Psoas muscle (tissue), 8 donors: Measurements from ENCODE around the gene THRA. TPM values are rescaled to one million over a fixed set of nuclear protein-coding genes. Genes with fewer than 3 reads are reported as not detected.
A peak's percentile ranks its signal among the peaks of the same experiment; 100 is the strongest.

ENCODE experiments used
- ATAC-seq, 4 donors: fragments of 200-7000 bp; cut with Tn5 transposase; one replicate each; pipeline ENCODE4 v1.9.1; 2020; ENCODE audit warnings: moderate library complexity in 3 of 4, mild to moderate bottlenecking in 2 of 4
- DNase-seq, 2 donors: peaks; one replicate each; pipeline ENCODE4 v3.0.0-alpha.2; 2020
- H3K27ac ChIP-seq: fragments of 200-600 bp; one replicate; pipeline ENCODE4 v1.8.0; 2022
- H3K27me3 ChIP-seq, 3 donors: fragments of 200-600 bp in 1 of 3; one replicate each; pipeline versions ENCODE4 v1.6.1 to v1.8.0; 2013 to 2022; ENCODE audit warnings: low read length in 2 of 3, mild to moderate bottlenecking in 2 of 3, moderate library complexity in 1 of 3; ENCODE audit not compliant: insufficient read depth in 3 of 3
- H3K36me3 ChIP-seq, 2 donors: fragments of 200-600 bp in 1 of 2; one replicate each; pipeline versions ENCODE4 v1.6.1 to v1.8.0; 2013 to 2022; ENCODE audit warnings: low read depth in 1 of 2, mild to moderate bottlenecking in 1 of 2, moderate library complexity in 1 of 2; ENCODE audit not compliant: insufficient read depth in 1 of 2
- H3K4me1 ChIP-seq: fragments of 200-600 bp; one replicate; pipeline ENCODE4 v1.8.0; 2022
- H3K4me3 ChIP-seq: fragments of 200-600 bp; one replicate; pipeline ENCODE4 v1.8.0; 2022; ENCODE audit warnings: mild to moderate bottlenecking
- H3K9me3 ChIP-seq: fragments of 200-600 bp; one replicate; pipeline ENCODE4 v1.8.0; 2022
- CTCF ChIP-seq: fragments of 200-600 bp; IDR thresholded peaks from one replicate; pipeline ENCODE4 v1.8.0; 2022; ENCODE audit warnings: antibody characterized with exemption
- WGBS, 3 donors: extraction: QIAGEN DNeasy Blood & Tissue Kit; methylation state at CpG; one replicate each; pipeline versions ENCODE4 v1.1.6 to v1.1.7; 2013; 5-methylcytosine and 5-hydroxymethylcytosine counted together
- intact Hi-C, 2 donors: fragments of 100-400 bp; cut with DNase I; formaldehyde crosslinking; loops; one replicate each; pipeline versions ENCODE4 v1.11.0 to v1.14.2; 2022
- polyA plus RNA-seq, 3 donors: library from polyadenylated mRNA; stranded (reverse); fragments of 200-250 nt; gene quantifications; one replicate each; pipeline ENCODE4 v1.2.3, GENCODE V29; 2013
- total RNA-seq, 4 donors: library from RNA; stranded (reverse); fragmentation: NEBNext Ultra II Directional in 2 of 4; extraction: Animal tissue kit (Norgen Biotek cat#: 25700) in 2 of 4; gene quantifications; one replicate each; pipeline versions ENCODE4 v1.2.1 to v1.2.4, GENCODE V29; 2021 to 2023
- donor health status: healthy with polysubstance abuse.
- donor health status: DM: no; HTN: no; CAD: no; lungs with moderate emphysema.
- donor health status: Bipolar disorder and iron deficiency.
- donor health status: healthy.
- donor health status: DM: yes; HTN: yes; CAD: no.
- donor health status: DM: no; HTN: no; CAD: no.
- donor health status: DM: no; HTN: no; CAD: no.
- donor health status: DM: yes; HTN: yes; CAD: no.

THRA gene
- total and polyA plus RNA-seq, 7 donors, result 9.5 to 60.0 (median 41.2) TPM

DNA sequence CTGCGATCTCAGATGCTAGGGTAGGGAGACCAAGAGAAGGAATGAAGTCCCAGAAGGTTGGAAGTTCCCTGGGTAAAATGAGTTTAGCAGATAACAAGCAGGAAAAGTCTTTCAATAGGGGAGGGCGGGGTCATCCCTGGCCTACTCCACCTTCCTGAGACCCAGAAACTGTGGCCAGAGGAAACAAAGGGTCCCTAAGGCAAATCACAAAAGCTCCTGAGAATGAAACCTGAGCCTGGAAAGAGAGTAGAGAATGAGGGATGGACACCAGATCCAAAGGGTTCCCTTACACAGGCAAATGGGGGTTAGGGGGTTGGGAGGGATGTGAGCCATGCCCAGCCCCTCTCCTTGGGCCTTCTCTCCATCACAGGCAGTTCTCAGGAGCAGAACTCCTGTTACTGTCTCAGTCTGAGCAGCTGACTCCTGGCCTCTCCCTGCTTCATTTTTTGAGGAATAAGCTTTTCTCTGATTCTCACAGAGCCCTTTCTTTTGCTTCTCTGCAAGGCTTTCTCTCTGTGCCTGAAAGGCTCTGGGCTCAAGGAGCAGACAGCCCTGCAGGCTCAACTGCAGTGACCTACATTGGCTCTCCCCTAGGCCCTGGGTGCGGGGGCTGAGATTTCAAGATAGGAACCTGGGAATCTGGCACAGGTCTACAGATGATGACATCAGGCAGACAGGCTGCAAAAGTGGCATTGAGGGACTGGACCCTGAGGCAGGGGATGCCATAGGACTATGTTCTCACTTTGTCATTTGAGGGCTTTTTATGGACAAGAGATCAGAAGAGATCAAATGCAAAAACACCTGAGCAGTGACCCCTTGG is 47.5 kb downstream of the THRA start:
- intact Hi-C loops, result loop anchor here in 1 of 2 donors (2.0 kb wide), 1 partner anchor 41 kb away; no protein-coding TSS in a partner anchor
- Histone ChIP-seq H3K36me3 (no peaks in the 10 kb centered on the region), H3K4me1 (peaks cover 90% of the 10 kb centered on the region), H3K27me3 (no peaks in the 10 kb centered on the region), H3K4me3 (peak overlapping the region; percentile 46), H3K9me3 (no peaks in the 10 kb centered on the region), H3K27ac (peak overlapping the region; percentile 99)
- no peak for TF ChIP-seq CTCF
- WGBS, 3 donors, result 49 to 56% (median 52%) methylated on average over 3 of the region's 3 CpGs
- ATAC-seq (no peak), DNase-seq (peak in 1 of 2 donors; percentile 53)

DNA sequence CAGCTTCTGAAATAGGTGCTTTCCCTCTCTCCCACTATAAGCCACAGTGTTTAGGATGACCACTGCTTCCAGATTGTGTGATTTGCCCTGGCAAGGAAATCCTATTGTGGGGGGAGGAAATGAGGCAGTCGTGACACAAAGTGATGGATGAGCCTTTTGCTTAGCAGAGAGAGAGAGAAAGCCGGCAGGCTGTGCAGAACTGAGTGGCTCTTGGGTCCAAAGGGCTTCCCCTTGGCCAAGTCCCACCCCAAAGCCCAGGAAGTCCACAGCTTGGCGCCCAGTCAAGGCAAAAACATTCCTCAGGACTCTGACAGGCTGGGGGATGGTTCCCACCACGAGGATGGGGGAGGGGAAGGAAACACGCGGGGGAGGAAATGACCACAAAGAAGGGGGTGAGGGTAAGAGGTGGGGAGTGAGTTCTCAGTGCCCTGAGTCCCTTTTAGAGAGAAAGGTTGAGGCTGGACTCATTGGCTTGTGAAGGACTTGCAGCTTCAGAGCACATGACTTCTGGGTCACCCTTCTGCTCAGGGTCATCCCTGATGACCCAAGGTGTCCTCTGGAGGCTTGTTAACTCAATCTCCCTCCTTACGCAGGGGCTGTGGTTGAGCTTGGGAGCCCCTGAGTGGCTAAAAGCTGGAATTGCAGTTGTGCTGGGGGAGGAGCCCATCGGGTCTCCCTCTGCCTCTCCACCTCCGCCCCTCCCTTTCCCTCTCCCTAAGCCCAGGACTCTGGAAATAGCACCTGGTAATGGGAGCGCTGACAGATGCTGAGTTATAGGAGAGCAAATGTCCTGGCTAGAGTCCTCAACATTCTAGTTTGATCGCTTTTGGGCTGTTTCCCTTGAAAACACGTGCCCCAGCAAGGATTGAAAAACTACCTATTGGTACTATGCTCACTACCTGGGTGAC is 48.7 kb downstream of the THRA start:
- ATAC-seq (peak; percentile 73 to 79 (median 78)), DNase-seq (peak; percentile 92 to 95)
- Histone ChIP-seq H3K9me3 (no peaks in the 10 kb centered on the region), H3K4me3 (peak overlapping the region; percentile 46), H3K4me1 (peaks cover 78% of the 10 kb centered on the region), H3K27ac (peak overlapping the region; percentile 99), H3K27me3 (no peaks in the 10 kb centered on the region), H3K36me3 (no peaks in the 10 kb centered on the region)
- 0 to 1% (median 0%) methylated on average over 12 of the region's 12 CpGs for WGBS, 3 donors
- peak; percentile 75 for TF ChIP-seq CTCF
- intact Hi-C loops, result loop anchor here (2.0 kb wide), 4 partner anchors 43 to 57 kb away; partner anchors contain the start of gene THRA (in 1 of the 2)

DNA sequence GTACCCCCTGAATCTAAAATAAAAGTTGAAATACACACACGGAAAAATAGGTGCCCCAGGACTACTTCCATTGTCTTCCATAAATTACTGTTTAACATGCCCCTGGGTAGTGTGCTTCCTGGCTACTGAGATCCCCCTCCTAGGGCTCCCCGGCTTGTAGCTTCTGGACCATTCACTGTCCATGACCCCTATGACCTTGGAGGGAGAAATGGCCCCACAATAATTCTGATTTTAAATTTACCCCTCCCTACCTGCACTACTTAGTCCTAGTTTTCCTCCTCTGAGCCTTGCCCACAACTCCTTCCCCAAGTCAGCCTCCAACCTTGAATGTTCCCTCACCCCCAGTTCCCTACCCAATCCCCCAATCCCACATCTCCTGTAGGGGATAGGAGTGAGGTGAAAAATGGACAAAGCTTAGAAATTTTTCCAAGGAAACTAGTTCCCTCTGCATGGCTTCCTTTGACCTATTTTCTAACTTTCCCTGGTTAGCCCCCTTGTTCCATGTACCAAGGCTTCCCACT is 49.5 kb downstream of the THRA start:
- H3K4me1 ChIP-seq, result peaks cover 70% of the 10 kb centered on the region
- H3K27me3 ChIP-seq, result no peaks in the 10 kb centered on the region
- H3K4me3 ChIP-seq, result peak overlapping the region; percentile 74
- no peak for ATAC-seq
- 0 to 4% (median 2%) methylated on average over 2 of the region's 2 CpGs for WGBS, 3 donors
- no peaks in the 10 kb centered on the region for H3K9me3 ChIP-seq
- intact Hi-C loops, result loop anchor here (2.0 kb wide), 3 partner anchors 49 to 57 kb away; partner anchors contain the start of gene THRA (in 1 of the 2)
- TF ChIP-seq CTCF, result no peak
- DNase-seq, result no peak
- H3K36me3 ChIP-seq, result no peaks in the 10 kb centered on the region
- peak overlapping the region; percentile 99 for H3K27ac ChIP-seq

DNA sequence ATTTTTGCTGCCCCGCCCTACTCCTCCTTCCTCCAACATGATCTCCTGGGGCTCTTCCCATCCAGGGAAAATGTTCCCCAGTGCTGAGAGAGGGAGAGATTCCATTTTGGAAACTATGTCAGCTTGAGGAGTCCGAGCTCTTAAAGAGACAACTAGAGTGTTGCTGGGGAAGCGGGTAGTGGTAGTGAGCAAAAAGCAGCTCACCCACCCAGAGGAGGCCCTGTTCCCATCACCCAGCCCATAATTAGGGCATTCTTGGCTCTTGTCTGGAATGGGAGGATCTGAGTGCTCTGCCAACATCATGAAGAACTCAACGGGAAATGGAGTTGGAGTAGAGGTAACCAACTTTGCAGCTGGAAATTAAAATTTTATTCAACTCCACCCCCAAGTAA is 49.9 kb downstream of the THRA start:
- H3K27ac ChIP-seq, result peak overlapping the region; percentile 99
- DNase-seq, result no peak
- H3K9me3 ChIP-seq, result no peaks in the 10 kb centered on the region
- peak overlapping the region; percentile 74 for H3K4me3 ChIP-seq
- peaks cover 66% of the 10 kb centered on the region for H3K4me1 ChIP-seq
- intact Hi-C loops, result loop anchor here (2.0 kb wide), 3 partner anchors 50 to 56 kb away; partner anchors contain the start of gene THRA (in 1 of the 2)
- H3K36me3 ChIP-seq, result no peaks in the 10 kb centered on the region
- ATAC-seq, result peak in 3 of 4 donors; percentile 1 to 5 (median 3)
- WGBS, 3 donors, result 27 to 40% (median 38%) methylated on average over 4 of the region's 4 CpGs
- no peak for TF ChIP-seq CTCF
- no peaks in the 10 kb centered on the region for H3K27me3 ChIP-seq
